Measurements from ENCODE around the gene KIR2DL4. TPM values are rescaled to one million over a fixed set of nuclear protein-coding genes. Genes with fewer than 3 reads are reported as not detected.
"Not testable (repeated sequence)": the region's sequence is repeated elsewhere in the genome, so short reads cannot be mapped to it uniquely, and the experiment has no call there.

KIR2DL4 gene
- total RNA-seq, 1 donor from 2014 or later: not detected

DNA sequence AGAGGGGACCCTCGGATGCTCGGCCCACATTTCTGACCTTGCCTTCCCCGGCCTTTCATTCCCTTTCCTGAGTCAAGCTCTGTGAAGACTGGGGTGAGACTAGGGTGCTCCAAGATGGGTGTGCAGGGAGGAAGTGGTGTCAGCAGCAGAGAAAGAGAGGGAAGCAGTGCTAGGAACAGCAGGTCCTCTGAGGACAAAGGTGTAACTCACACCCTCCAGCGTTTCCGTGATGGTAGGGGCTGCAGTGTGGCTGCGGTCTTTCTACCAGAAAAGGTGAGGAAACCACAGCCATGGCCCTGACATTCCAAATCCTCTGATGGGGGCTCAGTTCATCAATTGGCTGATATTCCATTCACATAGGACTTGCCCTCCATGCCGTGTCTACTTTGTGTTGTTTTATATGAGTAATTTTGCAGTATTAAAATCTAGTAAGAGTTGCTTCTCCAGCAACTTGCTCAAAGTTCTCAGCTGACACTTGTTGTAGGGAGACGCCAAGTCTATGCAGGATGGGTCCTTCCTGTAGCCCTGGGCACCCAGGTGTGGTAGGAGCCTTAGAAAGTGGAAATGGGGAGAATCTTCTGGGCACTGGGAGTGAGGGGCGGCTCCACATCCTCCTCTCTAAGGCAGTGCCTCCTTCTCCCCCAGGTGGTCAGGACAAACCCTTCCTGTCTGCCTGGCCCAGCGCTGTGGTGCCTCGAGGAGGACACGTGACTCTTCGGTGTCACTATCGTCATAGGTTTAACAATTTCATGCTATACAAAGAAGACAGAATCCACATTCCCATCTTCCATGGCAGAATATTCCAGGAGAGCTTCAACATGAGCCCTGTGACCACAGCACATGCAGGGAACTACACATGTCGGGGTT, 14.5 kb downstream of the KIR2DL4 start:
- Histone ChIP-seq H2AFZ (ENCODE audit: low read depth, low read length) (no peak overlapping the region), H3K36me3 (ENCODE audit: insufficient read depth, low read length) (no peaks in the 10 kb centered on the region), H3K79me2 (ENCODE audit: insufficient read depth, low read length) (no peaks in the 10 kb centered on the region), H3K4me1 (ENCODE audit: insufficient read depth, low read length) (no peaks in the 10 kb centered on the region), H3K9me3 (ENCODE audit: insufficient read depth, low read depth, low read length) (peaks cover 3% of the 10 kb centered on the region), H4K20me1 (ENCODE audit: insufficient read depth, low read length) (no peaks in the 10 kb centered on the region), H3K27me3 (ENCODE audit: insufficient read depth, low read length) (no peaks in the 10 kb centered on the region), H3K27ac (ENCODE audit: low read depth, low read length) (no peak overlapping the region), H3K4me2 (ENCODE audit: low read length) (no peak overlapping the region), H3K9ac (ENCODE audit: low read length) (no peak overlapping the region), H3K4me3 (ENCODE audit: insufficient read depth, low read depth, low read length) (no peak overlapping the region)
- Mint-ChIP-seq H3K27ac (ENCODE audit: unreplicated experiment) (no peak overlapping the region), H3K27me3 (ENCODE audit: low read depth, unreplicated experiment) (no peaks in the 10 kb centered on the region), H3K36me3 (ENCODE audit: low read depth, unreplicated experiment) (no peaks in the 10 kb centered on the region), H3K4me3 (ENCODE audit: unreplicated experiment) (no peak overlapping the region), H3K4me1 (ENCODE audit: low read depth, unreplicated experiment) (no peaks in the 10 kb centered on the region), H3K9me3 (ENCODE audit: unreplicated experiment) (peaks cover 41% of the 10 kb centered on the region)
- TF ChIP-seq EZH2 (IDR thresholded peaks at IDR 0.05; ENCODE audit: insufficient read depth, low read length): no peak
- TF ChIP-seq, protein P1, sequence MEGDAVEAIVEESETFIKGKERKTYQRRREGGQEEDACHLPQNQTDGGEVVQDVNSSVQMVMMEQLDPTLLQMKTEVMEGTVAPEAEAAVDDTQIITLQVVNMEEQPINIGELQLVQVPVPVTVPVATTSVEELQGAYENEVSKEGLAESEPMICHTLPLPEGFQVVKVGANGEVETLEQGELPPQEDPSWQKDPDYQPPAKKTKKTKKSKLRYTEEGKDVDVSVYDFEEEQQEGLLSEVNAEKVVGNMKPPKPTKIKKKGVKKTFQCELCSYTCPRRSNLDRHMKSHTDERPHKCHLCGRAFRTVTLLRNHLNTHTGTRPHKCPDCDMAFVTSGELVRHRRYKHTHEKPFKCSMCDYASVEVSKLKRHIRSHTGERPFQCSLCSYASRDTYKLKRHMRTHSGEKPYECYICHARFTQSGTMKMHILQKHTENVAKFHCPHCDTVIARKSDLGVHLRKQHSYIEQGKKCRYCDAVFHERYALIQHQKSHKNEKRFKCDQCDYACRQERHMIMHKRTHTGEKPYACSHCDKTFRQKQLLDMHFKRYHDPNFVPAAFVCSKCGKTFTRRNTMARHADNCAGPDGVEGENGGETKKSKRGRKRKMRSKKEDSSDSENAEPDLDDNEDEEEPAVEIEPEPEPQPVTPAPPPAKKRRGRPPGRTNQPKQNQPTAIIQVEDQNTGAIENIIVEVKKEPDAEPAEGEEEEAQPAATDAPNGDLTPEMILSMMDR (IDR thresholded peaks at IDR 0.05; ENCODE audit: insufficient read depth, low read depth, low read length): no peak
- DNase-seq (ENCODE audit: low read depth) (no peak), FAIRE-seq (no peak)

DNA sequence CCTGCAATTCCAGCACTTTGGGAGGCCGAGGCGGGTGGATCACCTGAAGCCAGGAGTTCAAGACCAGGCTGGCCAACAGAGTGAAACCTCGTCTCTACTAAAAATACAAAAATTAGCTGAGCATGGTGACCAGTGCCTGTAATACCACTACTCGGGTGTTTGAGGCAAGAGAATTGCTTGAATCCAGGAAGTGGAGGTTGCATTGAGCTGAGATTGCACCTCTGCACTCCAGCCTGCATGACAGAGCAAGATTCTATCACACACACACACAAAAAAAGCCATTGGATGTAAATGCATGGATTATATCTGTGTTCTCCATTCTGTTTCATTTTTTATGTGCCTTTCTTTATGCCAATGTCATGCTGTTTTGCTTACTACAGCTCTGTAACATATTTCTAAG, 21.0 kb downstream of the KIR2DL4 start:
- H4K20me1 ChIP-seq (ENCODE audit: insufficient read depth, low read length); DNase-seq (ENCODE audit: low read depth); H2AFZ ChIP-seq (ENCODE audit: low read depth, low read length); H3K4me3 ChIP-seq (ENCODE audit: insufficient read depth, low read depth, low read length); H3K27me3 Mint-ChIP-seq (ENCODE audit: low read depth, unreplicated experiment); H3K4me3 Mint-ChIP-seq (ENCODE audit: unreplicated experiment); H3K9me3 ChIP-seq (ENCODE audit: insufficient read depth, low read depth, low read length); FAIRE-seq; H3K4me1 Mint-ChIP-seq (ENCODE audit: low read depth, unreplicated experiment); H3K4me1 ChIP-seq (ENCODE audit: insufficient read depth, low read length); H3K36me3 Mint-ChIP-seq (ENCODE audit: low read depth, unreplicated experiment); H3K79me2 ChIP-seq (ENCODE audit: insufficient read depth, low read length); H3K36me3 ChIP-seq (ENCODE audit: insufficient read depth, low read length); H3K4me2 ChIP-seq (ENCODE audit: low read length); H3K27ac ChIP-seq (ENCODE audit: low read depth, low read length); H3K9ac ChIP-seq (ENCODE audit: low read length); H3K27ac Mint-ChIP-seq (ENCODE audit: unreplicated experiment); H3K27me3 ChIP-seq (ENCODE audit: insufficient read depth, low read length): not testable (repeated sequence)
- H3K9me3 Mint-ChIP-seq (ENCODE audit: unreplicated experiment): peaks cover 26% of the 10 kb centered on the region

DNA sequence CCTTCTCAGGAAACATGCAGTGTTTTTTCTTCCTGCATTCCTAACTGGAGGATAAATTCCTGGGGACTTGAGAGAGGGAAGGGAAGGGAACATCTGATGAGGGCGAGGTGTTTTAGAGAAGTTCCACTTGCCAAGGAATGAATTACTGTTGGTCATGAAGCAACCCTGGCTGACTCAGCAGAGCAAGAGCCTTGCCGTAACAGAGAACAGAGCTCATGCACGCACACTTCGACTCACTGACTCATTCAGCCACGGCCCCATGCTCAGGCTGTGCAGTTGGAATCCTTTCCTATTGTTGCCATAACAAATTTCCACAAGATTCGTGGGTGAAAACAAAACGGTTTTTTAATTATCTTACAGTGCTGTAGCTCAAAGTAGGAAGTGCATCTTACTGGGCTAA, 21.9 kb downstream of the KIR2DL4 start:
- not testable (repeated sequence) for FAIRE-seq; DNase-seq (ENCODE audit: low read depth); H3K79me2 ChIP-seq (ENCODE audit: insufficient read depth, low read length); H3K9me3 ChIP-seq (ENCODE audit: insufficient read depth, low read depth, low read length); H3K36me3 ChIP-seq (ENCODE audit: insufficient read depth, low read length); H3K4me1 ChIP-seq (ENCODE audit: insufficient read depth, low read length); H3K4me2 ChIP-seq (ENCODE audit: low read length); H3K4me3 ChIP-seq (ENCODE audit: insufficient read depth, low read depth, low read length); H2AFZ ChIP-seq (ENCODE audit: low read depth, low read length); H3K27ac Mint-ChIP-seq (ENCODE audit: unreplicated experiment); H3K9ac ChIP-seq (ENCODE audit: low read length); H4K20me1 ChIP-seq (ENCODE audit: insufficient read depth, low read length); H3K4me1 Mint-ChIP-seq (ENCODE audit: low read depth, unreplicated experiment); H3K27ac ChIP-seq (ENCODE audit: low read depth, low read length); H3K36me3 Mint-ChIP-seq (ENCODE audit: low read depth, unreplicated experiment); H3K27me3 ChIP-seq (ENCODE audit: insufficient read depth, low read length); H3K4me3 Mint-ChIP-seq (ENCODE audit: unreplicated experiment); H3K27me3 Mint-ChIP-seq (ENCODE audit: low read depth, unreplicated experiment)
- peaks cover 25% of the 10 kb centered on the region for H3K9me3 Mint-ChIP-seq (ENCODE audit: unreplicated experiment)

DNA sequence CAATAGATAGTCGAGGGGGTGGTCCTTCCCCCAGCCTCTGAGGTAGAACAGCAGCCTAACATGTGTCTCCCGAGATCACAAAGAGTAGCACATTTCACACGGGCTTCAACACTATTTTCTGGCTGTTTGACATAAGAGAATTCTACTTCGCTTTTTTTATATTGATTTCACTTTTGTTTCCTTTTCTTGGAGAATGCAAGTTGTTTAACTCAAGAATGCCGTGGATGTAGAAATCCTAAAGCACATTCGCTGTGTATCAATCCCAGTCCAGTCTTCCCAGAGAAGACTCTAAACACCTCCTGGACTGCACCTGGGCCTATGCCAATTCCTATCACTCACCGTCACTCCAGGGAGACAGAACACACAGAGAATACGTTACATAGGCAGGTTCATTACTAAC, 24.7 kb downstream of the KIR2DL4 start:
- not testable (repeated sequence) for H3K36me3 Mint-ChIP-seq (ENCODE audit: low read depth, unreplicated experiment); H2AFZ ChIP-seq (ENCODE audit: low read depth, low read length); H4K20me1 ChIP-seq (ENCODE audit: insufficient read depth, low read length); H3K4me2 ChIP-seq (ENCODE audit: low read length); H3K27ac Mint-ChIP-seq (ENCODE audit: unreplicated experiment); FAIRE-seq; H3K27me3 ChIP-seq (ENCODE audit: insufficient read depth, low read length); H3K4me1 Mint-ChIP-seq (ENCODE audit: low read depth, unreplicated experiment); DNase-seq (ENCODE audit: low read depth); H3K4me3 ChIP-seq (ENCODE audit: insufficient read depth, low read depth, low read length); H3K9me3 ChIP-seq (ENCODE audit: insufficient read depth, low read depth, low read length); H3K36me3 ChIP-seq (ENCODE audit: insufficient read depth, low read length); H3K4me1 ChIP-seq (ENCODE audit: insufficient read depth, low read length); H3K4me3 Mint-ChIP-seq (ENCODE audit: unreplicated experiment); H3K79me2 ChIP-seq (ENCODE audit: insufficient read depth, low read length); H3K27me3 Mint-ChIP-seq (ENCODE audit: low read depth, unreplicated experiment); H3K9ac ChIP-seq (ENCODE audit: low read length); H3K27ac ChIP-seq (ENCODE audit: low read depth, low read length)
- peaks cover 27% of the 10 kb centered on the region for H3K9me3 Mint-ChIP-seq (ENCODE audit: unreplicated experiment)

DNA sequence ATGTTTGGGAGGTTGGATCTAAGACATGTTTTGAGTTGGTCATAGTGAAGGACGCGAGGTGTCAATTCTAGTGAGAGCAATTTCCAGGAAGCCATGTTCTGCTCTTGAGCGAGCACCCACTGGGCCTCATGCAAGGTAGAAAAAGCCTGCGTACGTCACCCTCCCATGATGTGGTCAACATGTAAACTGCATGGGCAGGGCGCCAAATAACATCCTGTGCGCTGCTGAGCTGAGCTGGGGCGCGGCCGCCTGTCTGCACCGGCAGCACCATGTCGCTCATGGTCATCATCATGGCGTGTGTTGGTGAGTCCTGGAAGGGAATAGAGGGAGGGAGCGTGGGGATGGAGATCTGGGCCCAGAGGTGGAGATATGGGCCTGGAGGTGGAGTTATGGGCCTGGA, 29.1 kb downstream of the KIR2DL4 start, which contains the start of gene KIR2DS4:
TSS of gene KIR2DS4 (plus strand) at position 181 of the 400 bp plus-strand sequence.
- H3K36me3 ChIP-seq (ENCODE audit: insufficient read depth, low read length); H3K27ac ChIP-seq (ENCODE audit: low read depth, low read length); H3K4me1 ChIP-seq (ENCODE audit: insufficient read depth, low read length); H3K4me1 Mint-ChIP-seq (ENCODE audit: low read depth, unreplicated experiment); H3K27ac Mint-ChIP-seq (ENCODE audit: unreplicated experiment); H4K20me1 ChIP-seq (ENCODE audit: insufficient read depth, low read length); H3K36me3 Mint-ChIP-seq (ENCODE audit: low read depth, unreplicated experiment); FAIRE-seq; H3K27me3 ChIP-seq (ENCODE audit: insufficient read depth, low read length); H3K4me2 ChIP-seq (ENCODE audit: low read length); H3K79me2 ChIP-seq (ENCODE audit: insufficient read depth, low read length); H3K9me3 ChIP-seq (ENCODE audit: insufficient read depth, low read depth, low read length); H3K27me3 Mint-ChIP-seq (ENCODE audit: low read depth, unreplicated experiment); H3K4me3 ChIP-seq (ENCODE audit: insufficient read depth, low read depth, low read length); H2AFZ ChIP-seq (ENCODE audit: low read depth, low read length); H3K9ac ChIP-seq (ENCODE audit: low read length); DNase-seq (ENCODE audit: low read depth); H3K4me3 Mint-ChIP-seq (ENCODE audit: unreplicated experiment): not testable (repeated sequence)
- H3K9me3 Mint-ChIP-seq (ENCODE audit: unreplicated experiment): peaks cover 33% of the 10 kb centered on the region
